Activated CD4-positive, alpha-beta memory T cell treated with anti-CD3 and anti-CD28 coated beads, Interleukin-2, amount 10 ng/mL, durations not matched to agents 7 days and 5 days (primary cell): ENCODE results near the gene LRRN2. TPM values are rescaled to one million over a fixed set of nuclear protein-coding genes. Genes with fewer than 3 reads are reported as not detected.
A peak's percentile ranks its signal among the peaks of the same experiment; 100 is the strongest.

ENCODE experiments used
- CTCF ChIA-PET: fragments of 350-600 bp; sonication (Branson Sonifier 250); formaldehyde crosslinking; loops from one replicate; lab custom pipeline; 2021; ENCODE audit warnings: antibody characterized with exemption, inconsistent platforms; lab: Charles Lee
- POLR2A ChIA-PET: fragments of 350-600 bp; sonication (Branson Sonifier 250); formaldehyde crosslinking; loops from one replicate; lab custom pipeline; 2021; ENCODE audit warnings: antibody characterized with exemption; lab: Charles Lee
- DNase-seq: peaks from one replicate; pipeline ENCODE4 v3.0.0-alpha.2; 2020
- H3K27ac Mint-ChIP-seq: one replicate; pipeline ENCODE4 v1.8.0; 2021; ENCODE audit warnings: mild to moderate bottlenecking, mixed read lengths
- H3K27me3 Mint-ChIP-seq: one replicate; pipeline ENCODE4 v1.8.0; 2021; ENCODE audit warnings: mixed read lengths
- H3K36me3 Mint-ChIP-seq: one replicate; pipeline ENCODE4 v1.8.0; 2021; ENCODE audit warnings: low read depth, mixed read lengths
- H3K4me1 Mint-ChIP-seq: one replicate; pipeline ENCODE4 v1.8.0; 2021; ENCODE audit warnings: mixed read lengths
- H3K4me3 Mint-ChIP-seq: one replicate; pipeline ENCODE4 v1.8.0; 2021; ENCODE audit warnings: mild to moderate bottlenecking, mixed read lengths
- H3K9me3 Mint-ChIP-seq: one replicate; pipeline ENCODE4 v1.8.0; 2021; ENCODE audit warnings: mixed read lengths
- total RNA-seq, 2 experiments: library from RNA; stranded (reverse); gene quantifications; one replicate each; pipeline ENCODE4 v1.2.3, GENCODE V29; 2021

The LRRN2 gene
- total RNA-seq, 2 experiments from 2014 or later, result 0.10 to 0.25 TPM

DNA sequence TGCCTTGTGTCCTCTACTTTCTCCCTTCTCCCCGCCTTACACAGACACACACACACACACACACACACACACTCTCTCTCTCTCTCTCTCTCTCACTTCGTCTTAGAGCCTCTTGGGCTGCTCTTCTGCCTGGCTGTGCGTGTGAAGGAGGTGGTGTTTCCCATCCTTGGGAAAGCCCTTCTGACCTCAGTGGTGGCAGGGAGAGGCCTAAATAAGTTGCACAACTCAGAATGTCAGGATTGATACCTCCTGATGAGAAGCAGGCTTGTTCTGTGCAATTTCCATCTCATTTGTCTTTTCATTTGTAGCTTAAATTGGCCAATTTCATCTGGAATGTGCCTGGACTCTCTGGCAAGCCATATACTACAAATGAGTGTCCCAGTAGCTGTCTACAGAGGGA lies 25.0 kb downstream of the LRRN2 start:
- no peak for DNase-seq
- ChIA-PET POLR2A (no interaction called here), CTCF (no interaction called here)
- Mint-ChIP-seq H3K27me3 (peaks cover 21% of the 10 kb centered on the region), H3K4me3 (no peak overlapping the region), H3K4me1 (no peaks in the 10 kb centered on the region), H3K27ac (no peak overlapping the region), H3K36me3 (no peaks in the 10 kb centered on the region), H3K9me3 (no peaks in the 10 kb centered on the region)

DNA sequence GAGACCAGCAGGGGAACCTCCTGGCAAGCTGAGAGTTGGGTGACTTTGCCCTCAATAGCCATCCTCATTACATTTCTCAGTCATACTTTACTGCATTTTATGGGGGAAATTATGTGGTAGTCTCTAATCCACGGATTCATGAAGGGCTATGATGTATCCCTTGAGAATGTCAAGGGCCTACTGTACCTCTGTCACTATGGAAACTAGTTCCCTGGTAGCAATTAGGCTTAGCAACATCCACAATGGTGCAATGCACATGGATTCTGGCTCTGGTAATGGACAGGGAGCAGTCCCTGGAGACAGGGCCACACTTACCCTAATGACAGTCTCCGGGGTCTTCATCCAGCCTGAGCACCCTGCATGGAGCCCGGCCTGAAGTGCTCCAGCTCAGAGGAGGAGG lies 26.5 kb downstream of the LRRN2 start:
- ChIA-PET CTCF (no interaction called here), POLR2A (no interaction called here)
- peaks cover 17% of the 10 kb centered on the region for H3K27me3 Mint-ChIP-seq
- H3K27ac Mint-ChIP-seq, result no peak overlapping the region
- H3K4me3 Mint-ChIP-seq, result no peak overlapping the region
- DNase-seq, result no peak
- H3K36me3 Mint-ChIP-seq, result no peaks in the 10 kb centered on the region
- H3K9me3 Mint-ChIP-seq, result no peaks in the 10 kb centered on the region
- no peaks in the 10 kb centered on the region for H3K4me1 Mint-ChIP-seq

DNA sequence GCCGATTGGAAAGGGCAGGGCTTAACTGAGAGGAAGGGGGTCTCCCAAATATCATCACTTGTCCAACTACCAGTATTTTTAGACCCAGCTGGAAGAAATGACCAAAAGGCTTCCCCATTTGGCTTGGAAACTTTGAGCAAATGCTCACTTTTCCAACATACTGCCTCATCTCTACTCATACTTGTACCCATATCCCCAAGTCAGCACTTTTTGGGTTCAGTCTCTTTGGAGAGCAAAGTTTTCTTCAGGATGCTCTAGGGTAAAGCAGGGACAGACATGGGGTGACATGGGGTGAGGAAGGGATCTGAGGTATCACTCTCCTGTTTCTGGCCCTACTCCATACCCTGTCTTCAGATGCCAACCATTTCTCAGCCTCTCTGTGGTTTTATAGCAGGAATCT lies 27.2 kb downstream of the LRRN2 start:
- no peak for DNase-seq
- H3K9me3 Mint-ChIP-seq, result no peaks in the 10 kb centered on the region
- POLR2A ChIA-PET, result no interaction called here
- no peak overlapping the region for H3K4me3 Mint-ChIP-seq
- H3K4me1 Mint-ChIP-seq, result no peaks in the 10 kb centered on the region
- CTCF ChIA-PET, result no interaction called here
- H3K27me3 Mint-ChIP-seq, result peaks cover 19% of the 10 kb centered on the region
- no peak overlapping the region for H3K27ac Mint-ChIP-seq
- no peaks in the 10 kb centered on the region for H3K36me3 Mint-ChIP-seq

DNA sequence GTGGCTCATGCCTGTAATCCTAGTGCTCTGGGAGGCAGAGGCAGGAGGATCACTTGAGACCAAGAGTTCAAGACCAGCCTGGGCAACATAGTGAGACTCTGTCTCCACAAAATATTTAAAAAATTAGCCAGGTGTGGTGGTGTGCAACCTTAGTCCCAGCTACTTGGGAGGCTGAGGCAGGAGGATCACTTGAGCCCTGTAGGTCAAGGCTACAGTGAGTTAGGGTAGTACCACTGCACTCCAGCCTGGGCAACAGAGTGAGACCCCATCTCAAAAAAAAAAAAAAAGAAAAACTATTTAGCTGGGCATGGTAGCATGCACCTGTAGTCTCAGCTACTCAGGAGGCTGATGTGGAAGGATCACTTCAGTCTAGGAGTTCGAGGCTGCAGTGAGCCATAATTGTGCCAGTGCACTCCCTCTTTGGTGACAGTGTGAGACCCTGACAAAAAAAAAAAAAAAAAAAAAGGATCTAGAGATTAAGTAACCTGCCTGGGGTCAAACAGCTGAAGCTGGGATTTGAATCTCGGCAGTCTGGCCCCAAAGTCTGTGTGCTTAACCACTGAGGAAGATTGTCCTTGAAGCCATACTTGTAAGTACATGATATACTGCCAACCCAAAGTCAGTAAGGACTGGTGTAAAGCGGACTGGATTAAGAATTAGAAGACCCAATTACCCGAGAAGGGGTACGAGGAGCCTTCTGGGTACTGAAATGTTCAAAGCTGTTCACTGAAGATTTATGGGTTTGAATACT lies 31.8 kb downstream of the LRRN2 start:
- Mint-ChIP-seq H3K4me3 (no peak overlapping the region), H3K9me3 (no peaks in the 10 kb centered on the region), H3K27me3 (peaks cover 22% of the 10 kb centered on the region), H3K27ac (no peak overlapping the region), H3K36me3 (no peaks in the 10 kb centered on the region), H3K4me1 (no peaks in the 10 kb centered on the region)
- no peak for DNase-seq
- CTCF ChIA-PET, result interaction anchor here (0.7 to 1.5 kb wide), 2 partner anchors 16 to 153 kb away, joined by 3 to 4 read pairs; no protein-coding TSS in a partner anchor
- POLR2A ChIA-PET, result no interaction called here

DNA sequence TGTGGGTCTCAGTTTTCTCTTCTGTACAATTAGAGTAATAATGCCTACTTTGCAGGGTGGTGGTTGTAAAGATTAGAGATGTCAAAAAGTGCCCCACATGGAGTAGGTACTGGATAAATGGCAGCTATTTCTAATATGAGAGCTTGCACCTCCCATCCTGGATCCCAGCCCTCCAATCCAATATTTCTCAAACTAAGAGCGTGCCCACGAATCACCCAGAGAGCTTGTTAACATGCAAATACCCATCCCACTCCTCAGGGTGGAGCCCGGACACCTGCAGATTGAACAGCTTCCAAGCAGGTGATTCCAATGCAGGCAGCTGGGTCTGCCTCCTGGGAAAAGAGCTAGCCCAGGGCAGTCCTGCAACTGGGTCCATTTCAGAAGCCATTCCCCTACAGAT lies 33.0 kb downstream of the LRRN2 start:
- H3K9me3 Mint-ChIP-seq, result no peaks in the 10 kb centered on the region
- CTCF ChIA-PET, result interaction anchor here (1.9 kb wide), 1 partner anchor 11 kb away, joined by 4 read pairs; no protein-coding TSS in a partner anchor
- H3K27me3 Mint-ChIP-seq, result peaks cover 24% of the 10 kb centered on the region
- no peaks in the 10 kb centered on the region for H3K36me3 Mint-ChIP-seq
- H3K4me3 Mint-ChIP-seq, result no peak overlapping the region
- peaks cover under 1% of the 10 kb centered on the region for H3K4me1 Mint-ChIP-seq
- POLR2A ChIA-PET, result no interaction called here
- DNase-seq, result no peak
- no peak overlapping the region for H3K27ac Mint-ChIP-seq

DNA sequence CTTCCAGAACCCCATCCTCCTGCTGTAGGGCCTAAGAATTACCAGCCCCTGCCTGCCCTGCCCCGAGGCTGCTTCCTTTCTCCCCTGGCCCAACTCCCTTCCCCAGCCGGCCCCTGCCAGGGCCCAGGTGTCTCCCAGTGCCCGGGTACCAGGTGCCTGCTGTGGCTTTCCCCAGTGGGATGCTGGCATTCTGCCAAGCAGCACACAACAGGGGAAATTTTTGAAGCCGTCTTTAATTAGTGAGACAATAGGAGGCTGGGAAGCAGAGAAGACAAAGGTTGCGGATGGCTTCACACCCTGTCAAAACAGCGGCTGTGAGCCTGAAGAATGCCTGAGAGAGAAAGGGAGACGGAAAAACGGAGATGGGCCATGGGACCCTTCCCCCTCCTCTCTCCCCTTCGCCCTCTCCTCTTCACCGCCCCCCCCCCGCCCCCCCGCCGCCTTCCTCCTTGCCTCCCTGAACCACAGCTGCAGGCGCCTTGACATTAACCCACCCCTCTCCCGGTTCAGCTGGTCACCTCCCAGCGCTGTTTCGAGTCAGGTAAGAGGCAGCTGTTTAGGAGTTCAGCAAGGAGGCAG lies 33.6 kb downstream of the LRRN2 start:
- peaks cover 5% of the 10 kb centered on the region for H3K4me1 Mint-ChIP-seq
- no peak overlapping the region for H3K4me3 Mint-ChIP-seq
- H3K9me3 Mint-ChIP-seq, result no peaks in the 10 kb centered on the region
- no peaks in the 10 kb centered on the region for H3K36me3 Mint-ChIP-seq
- DNase-seq, result no peak
- no peak overlapping the region for H3K27ac Mint-ChIP-seq
- POLR2A ChIA-PET, result no interaction called here
- peaks cover 24% of the 10 kb centered on the region for H3K27me3 Mint-ChIP-seq
- CTCF ChIA-PET, result interaction anchor here (1.9 kb wide), 1 partner anchor 10 kb away, joined by 4 read pairs; no protein-coding TSS in a partner anchor

DNA sequence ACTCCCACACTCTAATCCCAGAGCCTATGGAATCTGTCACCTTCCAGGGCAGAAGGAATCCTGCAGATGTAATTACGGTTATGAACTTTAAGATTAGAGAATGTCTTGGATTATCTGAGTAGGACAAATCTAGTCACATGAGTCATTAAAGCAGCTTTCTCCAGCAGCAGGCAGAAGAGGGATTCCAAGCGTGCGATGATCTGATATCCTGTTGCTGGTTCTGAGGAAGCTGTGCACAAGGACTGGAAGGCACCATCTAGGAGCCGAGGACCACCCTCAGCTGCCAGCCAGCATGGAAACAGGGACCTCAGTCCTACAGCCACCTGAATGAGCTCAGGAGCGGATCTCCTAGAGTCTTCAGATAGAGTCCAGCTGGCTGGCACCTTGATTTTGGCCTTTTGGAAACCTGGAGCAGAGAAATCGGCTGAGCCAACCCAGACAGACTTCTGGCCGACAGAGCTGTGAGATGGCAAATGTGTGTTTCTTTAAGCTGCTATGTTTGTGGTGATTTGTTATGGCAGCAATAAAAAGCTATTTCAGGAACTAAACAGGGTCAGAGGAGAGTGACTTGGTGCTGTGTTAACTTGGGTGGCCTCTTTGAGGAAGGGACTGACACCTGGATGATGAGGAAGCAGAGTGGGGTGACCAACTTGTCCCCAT lies 34.5 kb downstream of the LRRN2 start:
- ChIA-PET CTCF (interaction anchor here (1.9 kb wide), 1 partner anchor 9 kb away, joined by 4 read pairs; no protein-coding TSS in a partner anchor), POLR2A (no interaction called here)
- H3K4me1 Mint-ChIP-seq, result peaks cover 5% of the 10 kb centered on the region
- no peak for DNase-seq
- no peak overlapping the region for H3K4me3 Mint-ChIP-seq
- H3K27me3 Mint-ChIP-seq, result peaks cover 25% of the 10 kb centered on the region
- H3K36me3 Mint-ChIP-seq, result no peaks in the 10 kb centered on the region
- H3K9me3 Mint-ChIP-seq, result no peaks in the 10 kb centered on the region
- no peak overlapping the region for H3K27ac Mint-ChIP-seq

DNA sequence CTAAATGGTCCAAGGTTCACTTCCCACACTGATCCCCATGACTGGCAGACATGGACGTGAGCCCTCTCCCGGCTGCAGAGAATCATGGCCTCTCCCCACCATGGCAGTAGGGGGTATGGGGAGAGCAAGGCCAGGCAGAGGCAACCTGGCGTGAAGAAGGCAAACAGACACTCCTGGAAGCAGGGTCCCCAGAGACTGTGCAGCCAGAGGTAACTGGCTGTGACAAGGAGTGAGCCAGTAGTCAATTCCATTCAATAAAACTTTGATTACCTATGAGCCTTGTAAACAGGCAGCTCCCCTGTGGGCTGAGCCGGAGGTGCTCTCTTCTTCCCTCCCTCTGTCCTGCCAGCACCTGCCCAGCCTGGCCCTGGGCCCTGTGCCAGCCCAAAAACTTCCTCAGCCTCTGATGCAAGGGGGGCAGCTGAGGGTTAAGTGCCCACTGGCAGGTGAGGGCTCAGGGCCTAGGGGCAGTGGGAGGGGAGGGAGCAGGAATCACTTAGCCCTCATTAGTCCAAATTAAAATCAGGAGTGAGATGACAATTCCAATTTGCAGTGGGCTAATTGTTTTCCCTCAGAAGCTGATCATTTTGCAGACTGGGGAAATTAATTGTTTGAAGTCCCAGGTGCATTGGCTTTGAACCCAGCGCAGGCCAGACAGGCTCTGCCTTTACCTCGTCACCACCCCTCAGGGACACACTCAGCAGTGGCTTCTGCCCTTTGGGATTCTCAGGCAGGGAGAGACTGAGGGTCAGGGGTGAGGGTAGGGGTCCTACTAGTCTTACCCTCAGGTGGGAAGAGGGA lies 35.6 kb downstream of the LRRN2 start:
- ChIA-PET POLR2A (no interaction called here), CTCF (no interaction called here)
- Mint-ChIP-seq H3K27me3 (peaks cover 25% of the 10 kb centered on the region), H3K4me1 (peaks cover 5% of the 10 kb centered on the region), H3K4me3 (no peak overlapping the region), H3K27ac (no peak overlapping the region), H3K9me3 (no peaks in the 10 kb centered on the region), H3K36me3 (no peaks in the 10 kb centered on the region)
- DNase-seq, result no peak

DNA sequence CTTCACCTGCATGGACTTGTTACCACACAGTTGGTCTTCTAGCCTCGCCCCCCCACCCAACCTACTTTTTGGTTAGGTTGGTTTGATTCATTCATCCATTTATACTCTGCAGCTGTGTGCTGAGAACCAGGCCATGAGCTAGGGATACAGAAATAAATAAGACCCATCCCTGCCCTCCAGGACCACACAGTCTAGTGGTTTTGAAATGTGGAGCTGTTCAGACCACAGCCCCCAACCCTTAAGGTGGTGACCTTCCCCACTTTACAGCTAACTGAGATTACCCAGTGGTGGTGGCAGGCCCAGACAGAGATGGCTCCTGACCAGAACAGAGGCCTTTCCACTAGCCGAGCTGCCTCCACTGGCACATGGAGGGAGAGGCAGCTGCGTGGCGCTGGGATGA lies 37.0 kb downstream of the LRRN2 start:
- CTCF ChIA-PET, result no interaction called here
- H3K27me3 Mint-ChIP-seq, result peaks cover 31% of the 10 kb centered on the region
- H3K4me3 Mint-ChIP-seq, result no peak overlapping the region
- no peak overlapping the region for H3K27ac Mint-ChIP-seq
- no peaks in the 10 kb centered on the region for H3K9me3 Mint-ChIP-seq
- H3K36me3 Mint-ChIP-seq, result no peaks in the 10 kb centered on the region
- peaks cover 5% of the 10 kb centered on the region for H3K4me1 Mint-ChIP-seq
- POLR2A ChIA-PET, result no interaction called here
- no peak for DNase-seq

DNA sequence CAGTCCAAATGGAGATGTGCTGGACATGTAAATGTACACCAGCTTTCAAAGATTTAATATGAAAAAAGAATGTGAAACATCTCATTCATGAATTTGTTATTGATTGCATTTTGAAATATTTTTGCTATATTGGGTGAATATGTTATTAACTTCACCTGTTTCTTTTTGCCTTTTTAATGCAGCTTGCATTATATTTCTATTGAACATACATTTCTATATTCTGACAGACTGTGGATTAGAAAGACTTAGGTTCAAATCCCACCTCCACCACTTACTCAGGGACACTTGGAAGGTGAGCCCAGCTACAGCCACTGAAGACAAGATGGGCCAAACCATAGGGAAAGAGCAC lies 37.8 kb downstream of the LRRN2 start:
- no peak overlapping the region for H3K4me3 Mint-ChIP-seq
- no peak overlapping the region for H3K27ac Mint-ChIP-seq
- CTCF ChIA-PET, result interaction anchor here (2.3 kb wide), 1 partner anchor 159 kb away, joined by 6 read pairs; no protein-coding TSS in a partner anchor
- peaks cover 27% of the 10 kb centered on the region for H3K27me3 Mint-ChIP-seq
- H3K4me1 Mint-ChIP-seq, result peaks cover 5% of the 10 kb centered on the region
- POLR2A ChIA-PET, result no interaction called here
- H3K9me3 Mint-ChIP-seq, result no peaks in the 10 kb centered on the region
- no peaks in the 10 kb centered on the region for H3K36me3 Mint-ChIP-seq
- no peak for DNase-seq

DNA sequence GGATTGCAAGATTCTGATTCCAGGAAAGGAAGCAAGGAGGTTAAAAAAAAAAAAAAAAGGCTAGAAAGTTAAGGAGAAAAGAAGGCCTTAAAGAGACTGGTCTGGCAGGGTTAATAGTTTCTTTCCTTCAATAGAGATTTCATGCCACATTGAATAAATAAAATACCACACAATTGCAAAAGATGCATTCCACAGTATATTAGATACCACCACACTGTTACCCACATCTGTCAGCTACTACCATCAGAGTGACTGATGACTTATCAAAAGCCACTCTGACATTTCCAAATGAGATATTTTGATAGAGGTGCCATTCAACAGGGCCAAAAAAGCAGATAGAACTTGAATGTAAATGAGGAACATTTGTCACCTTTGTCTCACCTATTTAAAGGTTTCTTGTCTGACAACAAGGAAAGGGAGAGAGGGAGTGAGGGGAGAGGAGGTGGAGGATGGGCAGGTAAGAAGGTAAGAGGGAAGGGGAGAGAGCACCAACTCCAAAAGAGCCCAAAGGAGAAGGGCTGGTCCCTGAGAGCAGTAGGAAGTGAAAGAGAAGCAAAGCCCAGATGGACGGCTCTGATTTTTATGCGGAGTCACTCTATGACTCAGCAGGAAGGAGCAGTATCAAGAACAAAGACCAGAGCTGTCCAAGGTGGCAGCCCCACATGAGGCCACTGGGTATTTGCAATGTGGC lies 38.3 kb downstream of the LRRN2 start:
- Mint-ChIP-seq H3K27me3 (peaks cover 23% of the 10 kb centered on the region), H3K4me1 (peaks cover 5% of the 10 kb centered on the region), H3K9me3 (no peaks in the 10 kb centered on the region), H3K36me3 (no peaks in the 10 kb centered on the region), H3K4me3 (no peak overlapping the region), H3K27ac (no peak overlapping the region)
- CTCF ChIA-PET, result interaction anchor here (2.3 kb wide), 1 partner anchor 160 kb away, joined by 6 read pairs; no protein-coding TSS in a partner anchor
- peak; percentile 31 for DNase-seq
- POLR2A ChIA-PET, result no interaction called here

DNA sequence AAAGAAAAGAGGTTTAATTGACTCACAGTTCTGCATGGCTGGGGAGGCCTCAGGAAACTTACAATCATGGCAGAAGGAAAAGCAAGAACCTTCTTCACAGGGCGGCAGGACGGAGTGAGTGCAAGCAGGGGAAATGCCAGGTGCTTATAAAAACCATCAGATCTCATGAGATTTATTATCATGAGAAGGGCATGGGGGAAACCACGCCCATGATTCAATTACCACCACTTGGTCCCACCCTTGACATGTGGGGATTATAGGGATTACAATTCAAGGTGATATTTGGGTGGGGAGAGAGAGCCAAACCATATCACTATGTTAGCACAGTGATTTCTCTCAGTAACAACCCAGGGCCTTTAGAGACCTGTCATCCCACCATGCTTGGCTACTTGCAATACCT lies 39.9 kb downstream of the LRRN2 start:
- peaks cover 5% of the 10 kb centered on the region for H3K4me1 Mint-ChIP-seq
- CTCF ChIA-PET, result interaction anchor here (0.9 kb wide), 1 partner anchor 161 kb away, joined by 3 read pairs; no protein-coding TSS in a partner anchor
- H3K9me3 Mint-ChIP-seq, result no peaks in the 10 kb centered on the region
- H3K27me3 Mint-ChIP-seq, result peaks cover 14% of the 10 kb centered on the region
- no peak for DNase-seq
- H3K36me3 Mint-ChIP-seq, result no peaks in the 10 kb centered on the region
- no peak overlapping the region for H3K4me3 Mint-ChIP-seq
- POLR2A ChIA-PET, result no interaction called here
- no peak overlapping the region for H3K27ac Mint-ChIP-seq
